SK-MEL-5 (cell line): ENCODE results near the gene MAPKAPK3. TPM values are rescaled to one million over a fixed set of nuclear protein-coding genes. Genes with fewer than 3 reads are reported as not detected.

Source experiments
- DNase-seq: peaks from one replicate; pipeline ENCODE4 v3.0.0-alpha.2; 2016; ENCODE audit warnings: low read depth, low spot score
- in situ Hi-C: cut with HindIII; loops from 2 replicates; pipeline ENCODE4 v1.10.0; 2016; ENCODE audit warnings: low sequenced_read_pairs, high pct_unique_total_duplicates, low pct_unique_long_range_greater_than_20kb
- total RNA-seq: library from RNA; depleted of rRNA; stranded (reverse); fragments of >200 nt; shearing (Covaris generic); gene quantifications from 2 replicates; pipeline ENCODE4 v1.2.3, GENCODE V29; 2014

Gene MAPKAPK3
- total RNA-seq, 1 experiment from 2014 or later: 66.5 TPM

- DNase-seq: no peak
- in situ Hi-C loops: no loop called here
Observed at GRCh38 chr3:50584391-50584790, 32.6 kb upstream of the MAPKAPK3 start.

DNA sequence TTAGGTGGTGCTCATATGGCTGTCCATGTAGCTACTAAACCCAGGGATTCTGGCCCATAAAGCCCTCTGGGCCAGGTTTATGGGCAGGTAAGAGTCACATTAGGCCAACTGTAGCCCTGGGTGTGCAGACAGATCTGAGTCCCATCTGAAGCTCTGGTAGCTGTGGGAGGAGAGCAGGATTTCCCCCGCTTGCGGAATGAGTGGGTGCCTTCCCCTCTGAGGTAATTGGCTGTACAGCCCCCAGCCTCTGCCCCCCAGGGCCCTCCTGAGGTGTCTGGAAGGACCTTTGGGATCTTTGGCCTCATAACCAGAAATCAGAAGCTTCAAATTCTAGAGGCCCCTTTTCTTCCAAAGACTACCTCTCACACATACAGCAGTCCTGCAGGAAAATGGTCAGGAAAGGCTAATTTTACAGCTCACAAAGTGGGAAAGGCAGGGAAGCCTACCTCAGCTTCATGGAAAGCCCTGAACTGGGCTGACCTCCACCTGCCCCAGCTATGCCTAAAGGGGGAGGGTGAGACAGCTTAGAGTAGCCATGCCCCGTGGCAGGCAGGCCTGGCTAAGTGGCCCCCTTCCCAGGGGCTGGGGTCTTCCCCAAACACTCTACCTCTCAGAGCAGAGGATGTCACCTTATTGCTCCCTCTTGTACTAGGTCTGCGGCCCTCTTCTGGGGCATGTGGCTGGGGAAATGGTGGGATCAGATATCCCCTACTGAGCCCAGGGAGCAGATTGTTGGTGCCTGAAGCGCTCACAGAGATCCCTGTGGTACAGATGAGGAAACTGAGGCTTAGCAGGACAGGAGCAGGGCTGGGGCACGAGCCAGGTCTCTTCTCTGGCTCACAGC, 30.8 kb upstream of the MAPKAPK3 start:
- in situ Hi-C loops: no loop called here
- DNase-seq: no peak

DNA sequence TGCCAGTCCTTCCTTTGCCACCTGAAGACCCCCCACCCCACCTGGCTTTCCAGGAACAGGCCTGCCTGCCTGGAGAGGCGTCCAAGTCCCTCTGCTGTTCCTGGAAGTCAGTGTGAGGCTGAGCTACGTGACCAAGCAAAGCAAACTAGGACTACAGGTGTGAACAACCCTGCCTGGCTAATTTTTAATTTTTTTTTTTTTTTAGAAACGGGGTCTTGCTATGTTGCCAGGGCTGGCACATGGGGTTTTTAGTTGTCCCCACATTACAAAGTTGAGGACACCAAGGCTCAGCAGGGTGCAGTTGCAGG, 30.2 kb upstream of the MAPKAPK3 start:
- no peak for DNase-seq
- in situ Hi-C loops: no loop called here

- DNase-seq: no peak
- in situ Hi-C loops: no loop called here
Observed at GRCh38 chr3:50587373-50587772, 29.6 kb upstream of the MAPKAPK3 start.

- in situ Hi-C loops: no loop called here
- DNase-seq: no peak
Observed at GRCh38 chr3:50587806-50588758, 28.9 kb upstream of the MAPKAPK3 start.

DNA sequence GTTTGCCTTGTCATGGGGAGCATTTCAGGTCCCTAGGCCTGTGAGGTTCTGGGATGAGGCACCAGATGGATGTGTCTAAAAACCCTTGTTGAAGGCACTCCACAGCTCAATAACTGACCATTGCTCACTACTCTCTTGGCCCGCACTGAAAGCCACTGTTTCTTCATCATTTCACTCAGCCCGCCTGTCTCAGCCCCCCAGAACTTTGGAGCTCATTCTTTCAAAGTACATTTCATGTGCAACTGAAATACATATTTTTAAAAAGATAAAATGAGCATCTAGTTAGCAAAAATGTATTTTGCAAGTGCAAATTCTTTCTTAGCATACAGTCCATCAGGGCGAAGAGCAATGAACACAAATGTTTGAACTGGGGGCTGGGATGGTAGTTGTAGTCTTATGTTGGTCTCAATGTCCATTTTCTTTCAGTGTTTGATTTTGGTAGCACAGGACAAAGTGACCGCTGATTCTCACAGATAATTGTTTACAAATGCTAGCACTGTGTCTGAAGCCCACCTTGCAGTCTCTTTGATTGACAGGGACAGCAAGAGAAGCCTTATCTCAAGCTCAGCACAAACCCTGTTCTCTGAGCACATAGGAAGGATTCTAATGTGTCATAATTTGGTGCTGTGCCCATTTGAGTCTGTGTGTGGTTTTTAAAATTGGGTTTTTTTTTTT, 28.1 kb upstream of the MAPKAPK3 start:
- in situ Hi-C loops: no loop called here
- no peak for DNase-seq

- in situ Hi-C loops: no loop called here
- DNase-seq: no peak
Observed at GRCh38 chr3:50591196-50591741, 25.7 kb upstream of the MAPKAPK3 start.

- in situ Hi-C loops: no loop called here
- DNase-seq: no peak
Observed at GRCh38 chr3:50592568-50592967, 24.4 kb upstream of the MAPKAPK3 start.

GRCh38 chr3:50594253-50594785, 22.6 kb upstream of the MAPKAPK3 start:
- in situ Hi-C loops: no loop called here
- DNase-seq: no peak

GRCh38 chr3:50599115-50599715, 17.7 kb upstream of the MAPKAPK3 start:
- in situ Hi-C loops: no loop called here
- DNase-seq: no peak

- no peak for DNase-seq
- in situ Hi-C loops: no loop called here
Observed at GRCh38 chr3:50599716-50600118, 17.2 kb upstream of the MAPKAPK3 start.

GRCh38 chr3:50600141-50600753, 16.7 kb upstream of the MAPKAPK3 start:
- in situ Hi-C loops: no loop called here
- no peak for DNase-seq

DNA sequence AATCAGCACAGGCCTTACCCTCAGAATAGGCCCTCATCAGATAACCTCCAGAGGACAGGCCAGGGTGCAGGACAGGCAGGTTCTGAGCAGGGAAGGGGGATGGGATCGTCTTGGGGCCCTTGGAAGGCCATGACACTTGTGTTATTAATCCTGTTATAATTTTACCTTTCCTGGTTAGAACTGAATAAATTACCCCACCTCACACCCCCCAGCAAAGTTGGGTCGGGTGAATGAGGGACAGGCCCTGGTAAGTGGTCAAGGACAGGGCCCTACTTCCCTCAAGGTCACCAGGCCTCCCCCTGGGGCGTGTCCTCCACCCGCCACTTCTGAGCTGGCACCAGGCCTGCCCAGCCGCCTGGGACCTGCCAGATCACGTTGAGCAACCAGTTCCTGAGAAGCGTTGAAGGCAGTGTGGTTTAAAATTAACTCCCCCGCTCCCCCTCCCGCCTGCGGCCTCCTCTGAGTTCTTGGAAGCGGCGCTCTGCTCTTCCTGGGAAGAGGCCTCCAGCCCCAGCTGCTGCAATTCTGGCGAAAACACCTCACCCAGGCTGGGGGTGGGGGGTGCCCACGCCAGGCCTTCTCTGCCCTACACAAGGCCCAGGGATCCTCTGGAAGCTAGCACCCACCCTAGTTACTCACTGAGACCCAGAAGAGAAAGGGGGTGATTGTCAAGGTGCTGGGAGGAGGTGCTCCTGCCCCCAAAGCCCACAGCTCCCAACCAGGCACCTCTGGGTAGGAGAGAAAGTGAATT, 15.9 kb upstream of the MAPKAPK3 start:
- in situ Hi-C loops: no loop called here
- DNase-seq: peak; percentile 27

DNA sequence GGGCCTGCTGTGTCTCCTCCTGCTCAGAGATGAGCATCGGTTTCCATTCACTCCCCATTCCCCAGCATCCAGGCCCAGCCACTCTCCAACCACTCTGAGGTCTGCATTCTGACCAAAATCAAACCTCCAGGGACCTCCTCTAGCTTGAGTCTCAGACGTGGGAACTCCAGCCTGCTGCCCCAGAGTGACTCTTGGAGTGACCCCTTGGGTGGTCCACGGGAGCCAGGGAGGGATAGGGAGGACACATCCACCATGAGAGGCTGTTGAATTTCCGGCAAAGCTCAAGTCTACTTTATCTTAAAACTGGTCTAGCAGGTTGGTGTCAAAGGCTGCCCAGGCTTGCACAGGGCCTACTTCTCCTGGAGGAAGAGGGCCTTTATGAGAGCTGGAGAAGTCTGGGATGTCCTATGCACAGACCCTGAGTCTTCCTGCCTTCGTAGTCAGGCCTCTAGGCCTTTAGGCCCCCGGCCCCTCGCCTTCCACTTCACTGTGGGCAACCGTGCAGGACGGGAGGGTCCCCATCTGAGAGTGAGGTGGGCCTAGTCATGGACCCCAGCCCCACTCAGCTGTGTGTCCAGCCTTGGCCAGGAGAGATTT, 14.3 kb upstream of the MAPKAPK3 start:
- in situ Hi-C loops: no loop called here

GRCh38 chr3:50603261-50604109, 13.5 kb upstream of the MAPKAPK3 start:
- in situ Hi-C loops: no loop called here
- DNase-seq: no peak

More for the DNA sequence above, 14.3 kb upstream of the MAPKAPK3 start:
- no peak for DNase-seq
